ENCODE data around the gene ZFR. TPM values are rescaled to one million over a fixed set of nuclear protein-coding genes. Genes with fewer than 3 reads are reported as not detected.

ZFR gene
- total and polyA plus RNA-seq, 11 donors = 18.2 to 79.9 (median 57.8) TPM

- peak; percentile 100 for DNase-seq
- Histone ChIP-seq H3K9me3 (no peaks in the 10 kb centered on the region), H3K4me1 (peaks cover 4 to 50% (median 35%) of the 10 kb centered on the region in 12 donors), H3K4me3 (peak within 1 kb of the TSS; percentile 70 to 100 (median 90)), H3K27ac (peak within 1 kb of the TSS; percentile 95 to 100 (median 98)), H3K36me3 (no peaks in the 10 kb centered on the region), H3K27me3 (no peaks in the 10 kb centered on the region)
- intact Hi-C loops (cut with DNase I) = loop anchor here in 7 of 10 donors (1.0 to 10.0 kb wide), 7 partner anchors 32 to 138 kb away; partner anchors contain the start of gene GOLPH3 (in 2 of the 7)
- 0 to 1% (median 0%) methylated on average over 16 to 83 of the region's 83 CpGs for WGBS, 4 donors
- TF ChIP-seq, protein P1, sequence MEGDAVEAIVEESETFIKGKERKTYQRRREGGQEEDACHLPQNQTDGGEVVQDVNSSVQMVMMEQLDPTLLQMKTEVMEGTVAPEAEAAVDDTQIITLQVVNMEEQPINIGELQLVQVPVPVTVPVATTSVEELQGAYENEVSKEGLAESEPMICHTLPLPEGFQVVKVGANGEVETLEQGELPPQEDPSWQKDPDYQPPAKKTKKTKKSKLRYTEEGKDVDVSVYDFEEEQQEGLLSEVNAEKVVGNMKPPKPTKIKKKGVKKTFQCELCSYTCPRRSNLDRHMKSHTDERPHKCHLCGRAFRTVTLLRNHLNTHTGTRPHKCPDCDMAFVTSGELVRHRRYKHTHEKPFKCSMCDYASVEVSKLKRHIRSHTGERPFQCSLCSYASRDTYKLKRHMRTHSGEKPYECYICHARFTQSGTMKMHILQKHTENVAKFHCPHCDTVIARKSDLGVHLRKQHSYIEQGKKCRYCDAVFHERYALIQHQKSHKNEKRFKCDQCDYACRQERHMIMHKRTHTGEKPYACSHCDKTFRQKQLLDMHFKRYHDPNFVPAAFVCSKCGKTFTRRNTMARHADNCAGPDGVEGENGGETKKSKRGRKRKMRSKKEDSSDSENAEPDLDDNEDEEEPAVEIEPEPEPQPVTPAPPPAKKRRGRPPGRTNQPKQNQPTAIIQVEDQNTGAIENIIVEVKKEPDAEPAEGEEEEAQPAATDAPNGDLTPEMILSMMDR (IDR thresholded peaks at IDR 0.05) = peak in 2 of 12 donors; percentile 6 to 11
- peak; percentile 85 to 90 for TF ChIP-seq POLR2A (IDR thresholded peaks at IDR 0.05)
- peak; percentile 99 to 100 (median 99) for ATAC-seq
Measured at GRCh38 chr5:32312595-32313332, 131.8 kb downstream of the ZFR start, which contains the start of gene MTMR12. MTMR12 (minus strand) TSS chr5:32312939; CDS start chr5:32312838, 101 bp downstream.

- ATAC-seq (peak in 3 of 4 donors; percentile 23 to 50 (median 26)), DNase-seq (peak; percentile 68 to 84 (median 79))
- H3K27ac ChIP-seq = peak overlapping the region; percentile 95 to 100 (median 98)
- peak overlapping the region; percentile 70 to 100 (median 90) for H3K4me3 ChIP-seq
- intact Hi-C loops (cut with DNase I) = loop anchor here in 7 of 10 donors (1.0 to 10.0 kb wide), 6 partner anchors 32 to 137 kb away; partner anchors contain the start of gene GOLPH3 (in 1 of the 7)
- no peaks in the 10 kb centered on the region for H3K27me3 ChIP-seq
- H3K36me3 ChIP-seq = no peaks in the 10 kb centered on the region
- H3K4me1 ChIP-seq = peaks cover 4 to 54% (median 41%) of the 10 kb centered on the region in 12 donors
- no peak for TF ChIP-seq POLR2A (IDR thresholded peaks at IDR 0.05)
- TF ChIP-seq, protein P1 (IDR thresholded peaks at IDR 0.05) = no peak
- 0% methylated on average over 18 to 34 of the region's 34 CpGs for WGBS, 4 donors
- H3K9me3 ChIP-seq = no peaks in the 10 kb centered on the region
Measured at GRCh38 chr5:32312197-32312594, 132.3 kb downstream of the ZFR start.

DNA sequence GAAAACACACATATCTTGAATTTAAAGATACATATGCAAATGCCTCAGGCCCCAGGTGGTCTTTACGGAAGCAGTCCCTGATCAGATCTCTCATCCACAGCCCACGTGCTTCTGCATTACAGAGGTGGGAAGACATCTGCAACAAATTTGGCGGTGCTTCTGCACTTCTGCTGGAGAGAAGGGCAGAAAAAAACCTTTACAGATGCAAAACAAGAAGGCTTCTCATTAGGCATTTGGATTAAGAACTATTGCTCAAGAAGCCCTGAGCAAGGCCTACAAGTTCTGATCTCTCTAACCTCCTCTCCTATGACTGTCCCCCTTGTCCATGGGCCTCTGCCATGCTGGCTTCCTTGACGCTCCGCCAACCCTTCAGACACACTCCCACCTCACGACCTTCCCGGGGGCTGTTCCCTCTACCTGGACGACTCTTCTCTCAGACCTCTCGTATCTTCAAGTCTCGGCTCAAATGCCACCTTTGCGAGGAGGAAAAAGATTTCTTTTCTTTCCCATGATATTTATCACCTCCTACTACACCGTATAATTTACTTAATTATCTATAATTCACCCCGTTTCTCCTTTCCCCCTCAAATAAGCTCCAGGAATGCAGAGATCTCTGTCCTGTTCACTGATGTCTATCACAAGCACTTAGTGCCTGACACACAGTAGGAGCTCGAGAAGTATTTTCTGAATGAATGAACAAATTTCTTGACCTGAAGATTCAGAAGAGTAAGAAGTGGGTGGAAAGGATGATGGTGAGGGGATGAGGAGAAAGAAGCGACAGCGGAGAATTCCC, 132.9 kb downstream of the ZFR start:
- H3K36me3 ChIP-seq = no peaks in the 10 kb centered on the region
- no peaks in the 10 kb centered on the region for H3K9me3 ChIP-seq
- peak overlapping the region; percentile 70 to 100 (median 90) for H3K4me3 ChIP-seq
- intact Hi-C loops (cut with DNase I) = loop anchor here in 7 of 10 donors (1.0 to 10.0 kb wide), 6 partner anchors 31 to 137 kb away; partner anchors contain the start of gene GOLPH3 (in 1 of the 7)
- DNase-seq (no peak), ATAC-seq (no peak)
- peak overlapping the region; percentile 95 to 100 (median 98) for H3K27ac ChIP-seq
- WGBS, 4 donors = 28 to 31% (median 29%) methylated on average over 16 of the region's 16 CpGs
- TF ChIP-seq, protein P1 (IDR thresholded peaks at IDR 0.05) = no peak
- TF ChIP-seq POLR2A (IDR thresholded peaks at IDR 0.05) = no peak
- peaks cover 4 to 55% (median 43%) of the 10 kb centered on the region in 12 donors for H3K4me1 ChIP-seq
- H3K27me3 ChIP-seq = no peaks in the 10 kb centered on the region
